Measurements from ENCODE around the gene SLC25A51.

SLC25A51 gene

DNA sequence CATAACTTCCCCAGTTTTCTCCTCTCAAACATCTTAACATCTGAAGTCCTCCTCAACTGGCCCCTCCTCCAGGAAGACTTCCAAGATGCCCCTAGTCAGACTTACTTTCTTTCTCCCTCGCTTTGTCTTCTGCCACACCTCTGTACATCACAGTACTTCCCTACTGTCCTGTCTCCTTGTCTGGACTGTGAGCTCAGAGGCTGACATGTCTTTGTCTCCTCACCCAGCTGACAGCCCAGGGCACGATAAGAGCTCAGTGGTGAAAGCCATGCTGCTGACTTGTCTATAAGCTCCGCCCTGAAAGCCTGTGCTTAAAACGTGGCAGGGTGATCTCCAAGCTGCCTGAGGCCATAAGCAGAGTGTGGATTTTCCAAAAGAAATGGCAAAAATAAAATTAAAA, 33.0 kb upstream of the SLC25A51 start:
- DNase-seq, result no peak

DNA sequence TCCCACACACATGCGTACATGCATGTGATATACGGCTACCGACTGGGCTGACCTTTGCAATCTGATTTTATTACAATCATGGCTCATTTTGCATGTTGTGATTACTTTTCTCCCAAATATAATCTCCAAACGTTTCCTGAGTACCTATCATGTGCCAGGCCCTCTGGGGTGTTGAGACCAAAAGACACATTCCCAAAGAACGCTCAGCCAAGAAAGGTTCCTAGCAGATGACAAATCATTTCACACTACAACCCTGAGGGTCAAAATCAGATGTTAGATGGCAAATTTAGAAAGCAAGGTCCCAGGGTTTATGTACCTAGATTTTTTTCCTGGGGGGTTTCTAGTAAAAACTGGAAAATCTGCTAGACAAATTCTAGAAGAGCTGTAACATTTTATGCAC, 32.4 kb upstream of the SLC25A51 start:
- no peak for DNase-seq

DNA sequence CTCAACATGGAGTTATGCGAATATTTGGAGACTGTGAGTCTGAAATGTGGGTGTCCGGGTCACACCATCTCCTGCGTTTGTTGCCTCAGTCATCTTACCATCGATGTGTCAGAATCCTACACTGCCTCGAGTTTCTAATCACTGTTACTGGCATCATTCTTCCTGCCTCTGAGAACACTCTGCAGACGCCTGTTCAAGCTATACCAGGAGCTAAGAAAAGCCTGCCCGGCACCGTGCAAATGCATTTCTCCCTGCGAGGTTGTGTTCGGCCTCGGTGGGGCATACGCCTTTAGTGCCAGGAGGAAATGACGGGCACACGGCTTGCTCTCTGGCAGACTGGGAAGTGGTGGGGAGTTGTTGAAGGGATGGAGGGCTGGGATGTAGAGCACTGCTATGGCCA, 31.2 kb upstream of the SLC25A51 start:
- no peak for DNase-seq

DNA sequence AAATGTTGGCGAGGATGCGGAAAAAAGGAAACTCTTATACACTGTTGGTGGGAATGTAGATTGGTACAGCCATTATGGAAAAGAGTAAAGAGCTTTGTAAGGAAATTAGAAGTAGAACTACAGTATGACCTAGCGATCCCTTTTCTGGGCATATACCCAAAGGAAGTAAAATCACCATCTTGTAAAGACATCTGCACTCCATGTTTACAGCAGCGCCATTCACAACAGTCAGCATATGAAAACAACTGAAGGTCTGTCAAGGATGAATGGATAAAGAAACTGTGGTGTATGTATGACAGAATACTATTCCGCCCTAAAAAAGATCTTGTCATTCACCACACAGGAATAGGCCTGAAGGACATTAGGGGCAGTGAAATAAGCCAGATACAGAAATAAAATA, 27.7 kb upstream of the SLC25A51 start:
- no peak for DNase-seq

DNA sequence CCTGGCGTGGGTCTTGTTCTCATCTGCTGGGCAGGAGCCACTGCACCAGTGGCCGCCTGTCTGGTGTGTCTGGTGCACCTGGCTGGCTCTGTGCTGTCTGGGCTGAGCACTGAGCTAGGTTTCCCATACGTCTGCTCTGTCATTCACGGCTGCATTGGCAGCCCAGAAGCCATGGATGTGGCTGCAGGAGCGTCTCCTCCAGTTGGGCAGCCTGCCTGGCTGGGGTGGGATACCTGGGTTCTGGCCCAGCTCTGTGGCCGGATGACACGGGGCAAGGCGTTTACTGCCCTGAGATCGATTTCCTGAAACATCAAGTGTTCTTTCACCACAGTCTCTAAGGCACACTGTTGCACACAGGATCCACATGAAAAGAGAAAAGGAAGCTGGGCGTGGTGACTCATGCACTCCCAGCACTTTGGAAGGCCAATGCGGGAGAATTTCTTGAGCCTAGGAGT, 25.5 kb upstream of the SLC25A51 start:
- DNase-seq, result no peak

DNA sequence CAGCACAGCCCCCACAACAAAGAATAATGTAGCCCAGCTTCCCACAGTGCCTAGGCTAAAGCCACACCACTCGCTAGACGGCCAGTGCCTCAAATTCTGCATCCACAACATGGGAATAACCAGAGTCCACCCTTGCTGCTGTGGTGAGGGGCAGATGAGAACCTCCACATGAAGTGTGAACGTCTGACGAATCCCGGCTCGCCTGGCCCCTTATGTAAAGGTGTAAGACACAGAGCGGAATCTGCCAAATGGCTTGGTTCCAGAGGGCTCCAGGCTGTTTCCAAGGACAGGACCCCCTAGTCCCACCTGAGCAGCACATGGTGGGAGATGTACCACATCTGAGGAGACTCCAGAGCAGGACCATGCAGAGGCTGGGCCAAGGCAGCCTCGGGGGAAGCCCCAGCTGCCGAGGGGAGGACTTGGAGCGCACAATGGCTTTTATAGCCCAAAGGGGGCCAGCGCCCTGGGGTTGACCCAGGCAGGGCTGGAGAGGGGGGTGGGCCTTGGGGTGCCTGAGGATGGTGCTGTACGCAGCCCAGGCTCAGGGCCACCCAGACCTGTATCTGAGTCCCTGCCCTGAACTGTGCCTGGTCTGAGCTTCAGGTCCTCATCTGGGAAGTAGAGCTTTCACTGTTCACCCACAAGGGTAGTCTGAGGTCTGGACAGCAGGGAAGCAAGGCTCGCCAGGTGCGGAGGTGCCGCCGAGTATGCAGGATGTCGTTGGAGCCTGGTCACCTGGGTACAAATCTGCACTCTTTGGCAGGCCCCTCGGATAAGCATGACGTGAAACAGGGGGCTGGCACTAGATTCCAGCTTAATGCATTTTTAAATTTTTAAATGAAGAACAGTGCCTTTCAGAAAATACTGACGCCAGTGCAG, 24.9 kb upstream of the SLC25A51 start:
- DNase-seq, result no peak

DNA sequence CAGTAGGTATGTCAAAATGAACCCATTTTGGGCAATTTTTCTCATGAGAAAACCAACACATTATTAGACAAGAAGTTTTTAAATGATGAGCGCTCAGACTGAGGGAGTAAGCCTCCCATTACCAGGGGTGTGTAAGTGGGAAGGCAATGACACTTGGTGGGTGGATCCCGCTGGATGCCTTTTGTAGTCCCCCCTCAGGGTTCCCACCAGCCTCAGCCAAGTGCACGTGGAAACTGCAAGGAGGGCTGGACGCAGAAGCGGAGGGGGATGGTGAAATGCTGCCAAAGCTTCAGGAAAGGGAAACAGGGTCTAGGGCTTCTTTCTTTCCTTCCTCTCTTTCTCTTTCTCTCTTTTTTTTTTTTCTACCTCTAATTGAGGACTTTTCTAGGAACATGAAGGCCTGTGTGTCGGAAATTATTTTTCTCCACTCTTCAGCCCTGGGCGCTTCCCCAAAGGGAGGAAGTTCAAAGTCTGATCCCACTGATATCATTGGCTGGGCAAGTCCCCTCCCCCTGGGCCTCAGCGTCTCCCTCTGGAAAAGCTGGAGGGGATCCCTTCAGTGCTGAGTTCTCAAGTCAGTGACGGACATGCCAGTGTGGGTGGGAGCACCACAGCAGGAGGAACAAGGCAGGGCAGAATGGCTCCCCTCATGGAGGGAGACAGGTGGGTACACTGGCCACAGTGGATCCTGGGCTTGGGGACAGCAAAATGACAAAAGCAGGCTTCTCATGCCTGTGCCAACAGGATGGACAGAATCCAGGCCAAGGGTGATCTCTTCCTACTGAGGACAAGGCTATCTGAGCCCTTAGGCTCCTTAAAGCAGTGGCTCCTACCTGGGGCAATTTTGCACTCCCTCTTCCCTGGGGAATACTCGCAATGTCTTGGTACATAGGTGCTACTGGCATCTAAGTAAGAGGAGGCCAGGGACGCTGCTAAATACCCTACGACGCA, 23.9 kb upstream of the SLC25A51 start:
- no peak for DNase-seq

DNA sequence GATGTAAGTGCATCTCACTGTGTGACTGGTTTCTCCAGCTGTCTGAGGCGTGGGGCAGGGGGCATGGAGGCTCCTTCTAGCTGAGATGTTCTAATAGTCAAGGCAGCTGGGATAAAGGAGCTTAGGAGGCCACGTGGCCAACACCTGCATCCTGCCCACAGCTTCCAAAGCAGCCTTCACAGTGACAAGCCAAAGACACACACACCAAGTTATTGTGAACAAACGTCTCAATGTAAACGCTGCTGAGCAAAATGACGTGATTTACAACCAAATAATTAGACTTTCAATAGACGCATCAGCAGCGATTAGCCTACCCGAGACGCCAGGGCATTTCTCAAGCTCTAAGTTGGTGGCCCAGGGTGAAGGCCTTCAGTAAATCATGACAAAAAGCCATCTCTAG, 23.2 kb upstream of the SLC25A51 start:
- no peak for DNase-seq

DNA sequence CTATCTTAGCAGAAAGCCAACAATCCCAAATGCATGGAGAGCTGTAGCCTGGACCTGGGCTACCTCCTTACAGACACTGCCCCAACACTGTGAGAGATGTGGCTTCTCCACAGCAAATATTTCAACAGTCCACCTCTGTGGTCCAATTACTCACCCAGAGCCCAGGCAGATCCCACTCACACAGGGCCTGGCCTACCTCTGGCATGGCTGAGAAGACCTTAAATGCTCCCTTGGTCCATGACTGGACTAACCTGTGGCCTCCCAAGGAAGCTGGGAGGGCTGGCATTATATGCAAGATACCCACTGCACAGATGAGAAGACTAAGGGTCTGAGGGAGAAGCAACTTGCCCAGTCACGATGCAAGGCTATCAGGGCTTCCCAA, 22.8 kb upstream of the SLC25A51 start:
- DNase-seq, result no peak

DNA sequence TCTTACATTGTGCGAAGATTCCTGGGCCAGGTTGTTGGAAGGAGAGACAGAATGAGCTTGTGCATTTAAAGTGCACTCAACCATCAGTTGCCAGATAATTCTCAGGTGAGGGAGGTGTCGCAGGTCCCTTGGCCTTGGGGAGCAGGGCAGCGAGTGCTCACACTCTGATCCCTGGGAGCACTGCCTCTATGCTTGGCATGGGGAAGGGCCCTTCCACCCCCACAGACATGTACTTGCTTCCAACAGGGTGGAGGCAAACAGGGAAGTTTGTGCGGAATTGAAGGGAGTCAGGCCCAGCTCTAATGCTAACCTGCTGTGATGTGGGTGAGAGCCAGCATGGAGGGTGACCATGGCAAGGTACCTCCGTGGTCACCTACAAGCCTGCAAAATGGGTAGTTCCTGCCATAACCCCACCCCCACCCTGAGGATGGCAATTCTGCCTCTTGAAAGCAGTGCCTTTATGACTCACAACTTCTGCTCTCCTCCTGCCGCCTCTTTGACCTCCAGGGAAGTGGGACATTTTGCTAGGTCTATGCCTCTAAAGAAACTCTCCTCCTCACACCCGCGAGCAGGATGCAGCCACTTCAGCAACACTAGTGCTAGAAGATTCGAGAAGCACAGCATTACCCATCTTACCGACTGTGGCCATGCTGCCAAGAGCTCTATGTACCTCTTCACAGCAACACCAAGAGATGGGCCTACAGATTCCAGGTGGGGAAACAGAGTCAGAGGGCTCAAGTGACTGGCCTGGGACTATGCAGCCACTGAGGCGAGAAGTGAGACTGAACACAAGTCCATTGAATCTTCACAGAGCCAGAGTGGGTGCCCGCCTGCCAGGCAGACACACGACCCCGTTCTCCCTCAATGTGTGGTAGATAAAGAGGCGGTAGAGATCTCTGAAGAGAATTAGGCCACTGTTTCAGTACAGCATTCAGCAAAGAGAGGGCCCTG, 22.1 kb upstream of the SLC25A51 start:
- no peak for DNase-seq

DNA sequence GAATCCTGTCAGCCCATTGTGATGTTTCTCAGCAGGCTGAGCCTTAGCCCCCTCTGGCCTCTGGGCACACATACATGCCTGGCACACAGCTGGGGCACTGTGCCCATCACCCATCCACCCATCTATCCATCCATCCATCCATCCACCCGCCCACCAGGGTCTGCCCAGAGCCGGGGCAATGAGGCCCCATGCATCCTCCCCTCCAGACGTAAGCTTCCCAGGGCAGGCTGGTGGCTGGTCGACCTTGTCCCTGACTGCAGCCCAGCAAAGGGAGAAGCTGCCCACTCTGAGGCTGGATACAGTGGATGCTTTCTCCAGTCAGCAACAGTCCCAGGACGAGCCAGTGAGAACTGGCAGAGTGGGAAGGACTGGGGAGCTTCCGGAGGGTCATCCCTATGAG, 21.1 kb upstream of the SLC25A51 start:
- no peak for DNase-seq

DNA sequence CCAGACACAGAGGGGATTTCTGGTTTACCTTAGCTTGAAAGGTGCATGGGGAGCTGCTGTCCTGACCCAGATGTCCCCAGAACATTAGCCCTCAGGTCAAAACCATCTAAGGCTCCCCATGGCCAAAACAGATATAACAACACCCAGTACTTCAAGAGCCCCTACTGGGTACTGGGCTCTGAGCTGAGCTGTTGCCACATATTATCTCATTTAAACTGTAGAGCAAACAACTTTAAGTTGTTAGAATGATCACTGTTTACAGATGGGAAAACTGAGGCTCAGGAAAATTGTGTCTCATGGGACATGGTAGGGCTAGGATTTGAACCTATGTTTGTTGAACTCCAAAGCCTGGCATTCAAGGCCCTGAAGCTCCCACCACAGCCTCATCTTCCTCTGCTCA, 20.6 kb upstream of the SLC25A51 start:
- no peak for DNase-seq

DNA sequence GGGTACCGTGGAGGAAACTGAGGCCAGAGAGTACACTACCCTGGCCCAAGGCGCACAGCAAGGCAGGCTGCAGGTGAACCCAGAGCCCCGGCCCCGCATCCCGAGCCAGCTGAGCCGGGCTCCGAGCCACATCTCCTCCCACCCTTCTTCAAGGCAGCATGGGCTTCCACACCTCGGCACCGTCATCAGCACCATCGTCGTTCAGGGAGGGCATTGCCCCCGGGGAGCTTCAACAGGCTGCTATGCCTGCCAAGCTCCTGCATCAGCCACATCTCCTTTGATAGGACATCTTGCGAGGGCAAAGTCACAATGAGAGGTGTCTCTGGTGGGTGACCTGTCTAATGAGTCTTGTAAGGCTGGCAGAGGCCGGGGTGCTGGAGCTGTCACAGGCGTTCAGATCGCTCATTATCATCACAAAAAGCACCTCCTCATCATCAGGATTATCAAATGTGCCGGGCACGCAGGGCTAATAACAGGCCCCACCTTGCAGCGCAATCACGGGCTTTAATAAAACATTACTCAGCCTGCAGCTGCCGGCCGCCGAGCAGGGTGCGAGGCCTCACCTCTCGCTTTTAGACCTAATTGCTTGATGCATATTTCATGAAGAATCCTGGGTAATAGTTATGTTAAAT, 20.0 kb upstream of the SLC25A51 start:
- no peak for DNase-seq

DNA sequence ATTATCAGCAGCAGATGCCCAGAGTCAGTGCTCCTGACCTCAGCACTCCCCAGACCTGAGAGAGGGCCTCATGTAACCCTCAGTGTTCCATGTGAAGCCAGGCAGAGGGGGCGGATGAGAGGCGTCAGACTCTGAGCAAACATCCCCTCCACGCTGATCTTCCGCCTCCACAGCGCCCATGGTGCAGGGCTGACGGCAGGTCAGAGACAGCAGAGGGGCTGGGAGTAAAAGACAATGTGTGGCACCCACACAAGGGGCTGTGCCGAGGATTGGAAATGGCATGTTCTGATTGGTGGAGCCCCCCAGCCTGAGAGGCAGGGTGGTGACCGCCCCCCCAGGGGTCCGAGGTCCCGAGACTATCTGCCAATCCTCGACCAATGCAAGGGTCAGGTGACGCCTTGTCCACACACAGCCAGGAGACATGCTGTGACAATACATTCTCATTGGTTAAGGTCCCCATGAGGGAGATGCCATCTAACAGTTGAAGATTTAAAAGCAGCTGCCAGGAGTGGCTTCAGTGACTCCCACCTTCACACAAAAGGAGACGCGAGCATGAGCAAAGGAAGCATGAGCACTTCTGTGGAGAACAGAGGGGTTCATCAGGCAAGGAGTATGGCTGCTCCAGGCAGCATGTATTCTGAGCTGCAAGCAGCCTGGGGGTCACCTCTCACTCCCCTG, 19.3 kb upstream of the SLC25A51 start:
- no peak for DNase-seq

DNA sequence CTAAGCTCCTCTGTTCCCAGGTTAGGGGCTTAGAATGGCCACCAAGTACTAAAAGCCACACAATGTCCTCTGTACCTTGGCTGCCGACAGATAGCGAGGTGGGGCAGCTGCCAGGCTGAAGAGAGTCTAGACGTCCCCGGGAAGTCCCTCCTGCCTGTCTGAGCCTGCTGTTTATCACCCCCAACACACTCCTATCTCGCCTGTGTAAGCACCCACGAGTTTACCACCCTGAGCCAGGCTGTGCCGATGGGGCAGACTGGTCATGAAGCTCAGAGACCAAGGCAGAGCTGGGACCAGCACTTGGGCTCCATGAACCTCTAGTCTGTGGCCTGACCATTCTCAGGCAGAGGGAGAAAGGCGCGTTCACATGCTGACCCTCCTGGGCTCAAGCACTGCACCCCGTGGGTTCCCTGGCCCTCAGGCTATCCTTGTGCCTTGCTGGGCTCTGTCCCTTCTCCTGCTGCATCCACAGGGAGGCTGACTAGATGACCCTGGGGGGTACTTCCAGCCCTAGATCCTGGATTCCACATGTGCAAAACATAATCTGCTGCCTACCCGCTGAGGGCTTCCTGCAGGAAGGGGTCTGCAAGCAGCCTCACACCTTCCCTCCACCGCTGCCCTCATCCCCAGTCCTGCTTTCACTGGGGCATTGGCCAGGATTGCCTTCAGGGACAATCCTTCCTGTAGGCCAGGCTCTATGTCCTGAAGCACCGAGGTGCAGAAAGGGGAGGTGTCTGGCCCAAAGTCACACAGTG, 18.6 kb upstream of the SLC25A51 start:
- DNase-seq, result no peak

DNA sequence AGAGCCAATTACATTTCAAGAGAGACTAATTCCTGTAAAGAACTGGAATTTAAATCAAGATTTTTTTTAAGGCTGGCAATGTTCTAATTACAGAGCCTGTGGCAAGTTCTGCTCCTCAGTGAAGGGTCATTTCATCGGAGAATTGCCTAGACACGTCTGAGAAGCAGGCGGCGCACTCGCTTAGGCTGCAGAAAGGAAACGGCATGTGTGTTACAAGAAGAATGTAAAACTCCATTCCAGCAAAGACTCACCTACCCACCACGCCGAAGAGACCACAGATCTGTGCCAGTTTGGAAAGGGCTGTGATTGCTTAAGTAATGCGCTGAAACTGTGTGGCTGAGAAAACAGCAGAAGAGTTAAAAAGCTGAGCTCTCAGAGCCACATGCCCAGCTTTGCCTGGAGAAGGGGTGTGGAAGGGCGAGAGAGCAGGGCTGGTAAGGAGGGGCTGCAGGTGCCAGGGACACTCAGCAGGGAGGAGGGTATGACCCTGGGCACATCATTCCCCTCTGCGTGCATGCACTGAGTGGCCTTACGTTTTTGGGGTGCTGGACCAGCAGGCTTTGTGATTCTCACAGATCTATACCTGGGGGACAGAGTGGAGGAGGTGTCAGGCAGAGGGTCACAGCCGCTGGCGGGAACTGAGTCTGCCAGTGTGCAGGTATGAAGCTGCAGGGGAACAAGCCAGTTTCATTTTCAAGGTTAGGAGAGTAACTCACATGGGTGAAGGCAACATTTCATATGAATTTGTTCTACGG, 17.8 kb upstream of the SLC25A51 start:
- DNase-seq, result no peak

DNA sequence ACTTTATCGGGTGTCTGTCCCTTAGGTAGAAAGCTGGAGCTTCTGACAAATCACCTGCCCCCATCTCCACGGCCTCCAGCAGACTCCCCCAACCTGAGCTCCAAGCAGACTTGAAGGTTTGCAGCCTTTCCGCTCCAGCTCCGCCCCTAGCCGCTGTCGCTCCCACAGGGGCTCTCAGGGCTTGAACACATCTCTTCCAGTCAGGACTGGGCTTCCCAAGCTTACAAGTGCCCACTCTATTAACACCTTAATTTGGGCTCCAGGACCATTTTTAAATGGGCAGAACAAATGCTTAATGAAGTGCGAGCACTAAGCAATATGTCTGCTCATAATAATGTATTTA, 17.2 kb upstream of the SLC25A51 start:
- DNase-seq, result no peak

DNA sequence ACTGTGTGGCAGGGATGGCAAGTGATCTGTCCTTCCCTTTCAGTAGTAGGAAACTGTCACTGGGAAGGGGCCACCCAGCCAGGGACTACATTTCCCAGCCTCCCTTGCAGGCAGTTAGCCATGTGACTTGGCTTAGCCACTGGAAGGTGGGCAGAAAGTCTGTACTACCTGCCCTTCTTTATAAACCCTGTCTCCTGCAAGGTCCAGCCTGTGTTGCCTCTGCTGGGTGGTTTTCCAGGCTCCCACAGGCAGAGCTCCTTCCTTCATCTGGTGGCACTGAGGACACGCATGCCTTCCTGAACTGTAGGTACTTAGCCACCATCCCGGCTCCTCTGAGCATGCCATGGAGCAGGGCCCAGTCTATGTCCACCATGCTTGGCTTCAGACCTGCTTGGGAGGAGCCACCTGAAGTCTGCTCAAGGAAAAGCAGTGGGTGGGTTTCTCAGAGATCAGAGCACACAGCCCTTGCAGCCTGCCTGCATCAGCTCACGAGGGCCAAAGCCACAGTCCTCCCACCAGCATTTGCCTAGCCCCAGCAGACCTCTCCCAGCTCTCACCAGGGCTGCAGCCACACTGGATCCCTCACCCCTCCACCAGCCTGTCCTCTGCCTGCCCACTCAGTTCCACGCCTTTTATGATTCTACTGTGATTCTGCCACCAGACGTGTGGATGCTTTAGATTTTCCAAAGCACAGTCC, 16.7 kb upstream of the SLC25A51 start:
- DNase-seq, result no peak

DNA sequence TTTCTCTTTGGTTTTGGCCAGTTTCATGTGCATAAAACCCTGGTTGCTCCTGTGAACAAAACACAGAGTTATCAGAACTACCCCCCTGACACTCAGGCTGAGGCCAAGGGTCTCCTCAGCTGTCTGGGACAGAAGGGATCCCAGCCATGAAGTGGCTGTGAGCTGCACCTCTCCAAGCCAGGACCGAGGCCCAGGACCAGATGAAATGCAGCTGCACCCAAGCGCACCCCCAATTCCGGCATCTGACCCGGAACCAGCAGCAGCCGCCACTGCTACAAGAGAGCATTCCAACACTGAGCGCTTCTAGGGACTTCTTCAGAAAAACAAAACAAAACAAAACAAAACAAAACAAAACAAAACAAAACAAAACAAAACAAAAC, 16.0 kb upstream of the SLC25A51 start:
- DNase-seq, result no peak
